ENCODE data around the gene OTOF. TPM values are rescaled to one million over a fixed set of nuclear protein-coding genes. Genes with fewer than 3 reads are reported as not detected.
A peak's percentile ranks its signal among the peaks of the same experiment; 100 is the strongest.

Gene OTOF
- total RNA-seq, 2 donors from 2014 or later: 0.26 TPM; not detected in 1

DNA sequence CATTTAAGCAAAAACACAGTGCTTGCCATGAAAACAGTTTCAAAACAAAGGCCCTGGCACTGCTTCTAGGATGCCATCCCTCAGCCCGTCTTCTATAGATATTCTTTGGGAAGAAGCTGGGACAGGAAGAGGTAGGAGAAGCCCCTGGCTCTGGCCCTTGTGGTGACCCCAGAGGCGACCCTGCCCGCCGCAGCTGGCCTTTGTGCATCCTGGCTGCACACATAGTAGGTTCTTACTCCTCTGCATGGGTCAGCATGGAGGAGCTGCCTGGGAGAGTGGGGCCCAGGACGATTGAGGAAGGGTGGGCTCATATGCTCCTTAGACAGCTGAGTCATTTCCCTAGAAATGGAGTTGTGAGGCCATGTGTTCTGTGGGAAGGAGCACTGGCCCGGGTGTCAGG lies 44.4 kb upstream of the OTOF start:
- Histone ChIP-seq H3K27me3 (no peaks in the 10 kb centered on the region), H3K4me1 (no peaks in the 10 kb centered on the region), H3K36me3 (replicated peaks in 1 of 2; ENCODE audit: insufficient read depth in 1 of 2, low read depth in 2 of 2) (no peaks in the 10 kb centered on the region), H3K9me3 (no peaks in the 10 kb centered on the region), H3K27ac (no peak overlapping the region), H3K4me3 (no peak overlapping the region)
- intact Hi-C loops (cut with DNase I): no loop called here
- ATAC-seq (no peak), DNase-seq (peak in 1 of 4 donors; percentile 1)
- TF ChIP-seq POLR2A (IDR thresholded peaks at IDR 0.05): no peak
- TF ChIP-seq, protein P1, sequence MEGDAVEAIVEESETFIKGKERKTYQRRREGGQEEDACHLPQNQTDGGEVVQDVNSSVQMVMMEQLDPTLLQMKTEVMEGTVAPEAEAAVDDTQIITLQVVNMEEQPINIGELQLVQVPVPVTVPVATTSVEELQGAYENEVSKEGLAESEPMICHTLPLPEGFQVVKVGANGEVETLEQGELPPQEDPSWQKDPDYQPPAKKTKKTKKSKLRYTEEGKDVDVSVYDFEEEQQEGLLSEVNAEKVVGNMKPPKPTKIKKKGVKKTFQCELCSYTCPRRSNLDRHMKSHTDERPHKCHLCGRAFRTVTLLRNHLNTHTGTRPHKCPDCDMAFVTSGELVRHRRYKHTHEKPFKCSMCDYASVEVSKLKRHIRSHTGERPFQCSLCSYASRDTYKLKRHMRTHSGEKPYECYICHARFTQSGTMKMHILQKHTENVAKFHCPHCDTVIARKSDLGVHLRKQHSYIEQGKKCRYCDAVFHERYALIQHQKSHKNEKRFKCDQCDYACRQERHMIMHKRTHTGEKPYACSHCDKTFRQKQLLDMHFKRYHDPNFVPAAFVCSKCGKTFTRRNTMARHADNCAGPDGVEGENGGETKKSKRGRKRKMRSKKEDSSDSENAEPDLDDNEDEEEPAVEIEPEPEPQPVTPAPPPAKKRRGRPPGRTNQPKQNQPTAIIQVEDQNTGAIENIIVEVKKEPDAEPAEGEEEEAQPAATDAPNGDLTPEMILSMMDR (IDR thresholded peaks at IDR 0.05): no peak
- 57 to 70% methylated on average over 5 to 6 of the region's 6 CpGs for WGBS, 2 donors

- no peak for ATAC-seq
- no peaks in the 10 kb centered on the region for H3K27me3 ChIP-seq
- intact Hi-C loops (cut with DNase I): no loop called here
These were observed 43.9 kb upstream of the OTOF start for GRCh38 chr2:26521913-26522180.

DNA sequence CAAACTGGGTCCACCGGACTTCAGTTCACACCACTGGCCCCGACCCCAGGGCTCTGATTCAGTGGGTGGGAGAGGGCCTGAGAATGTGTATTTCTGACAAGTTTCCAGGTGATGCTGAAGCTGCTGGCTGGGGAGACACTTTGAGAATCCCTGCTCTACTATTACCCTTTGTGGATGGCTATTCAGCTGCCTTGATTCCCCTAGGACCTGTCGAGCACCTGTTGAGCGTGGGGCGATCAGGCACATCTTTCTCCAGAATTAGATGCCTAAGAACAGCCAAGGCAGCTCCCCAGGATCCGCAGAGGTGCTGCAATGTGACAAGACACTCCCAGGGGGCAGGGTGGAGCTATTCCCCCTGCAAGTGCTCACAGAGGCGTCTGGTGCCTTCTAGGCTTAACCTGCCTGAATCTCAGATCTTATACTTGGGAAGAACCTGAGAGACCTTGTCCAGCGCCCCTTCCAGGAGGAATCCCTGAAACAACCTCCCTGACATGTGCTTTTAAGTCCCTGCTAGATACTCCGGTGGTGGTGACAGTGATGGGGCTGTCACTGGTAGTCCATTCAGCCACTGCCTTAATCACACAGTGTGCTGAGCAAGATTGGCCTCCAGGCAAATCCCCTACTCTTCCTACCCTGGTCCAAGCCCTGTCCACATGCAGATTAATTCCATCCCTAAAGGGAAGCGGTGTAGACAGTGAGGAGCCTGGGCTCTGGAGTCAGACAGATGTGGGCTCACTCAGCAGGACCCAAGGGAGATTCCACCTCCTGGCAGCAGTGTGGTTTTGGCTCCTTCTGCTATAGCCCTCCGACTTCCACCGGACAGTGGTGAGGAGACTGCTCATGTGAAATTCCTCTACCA lies 43.4 kb upstream of the OTOF start:
- no peak overlapping the region for H3K4me3 ChIP-seq
- DNase-seq (peak in 2 of 4 donors; percentile 11 to 34), ATAC-seq (no peak)
- no peaks in the 10 kb centered on the region for H3K36me3 ChIP-seq (replicated peaks in 1 of 2; ENCODE audit: insufficient read depth in 1 of 2, low read depth in 2 of 2)
- H3K9me3 ChIP-seq: no peaks in the 10 kb centered on the region
- WGBS, 2 donors: 40 to 45% methylated on average over 8 to 12 of the region's 12 CpGs
- no peak overlapping the region for H3K27ac ChIP-seq
- intact Hi-C loops (cut with DNase I): no loop called here
- TF ChIP-seq, protein P1 (IDR thresholded peaks at IDR 0.05): peak in 3 of 7 experiments; percentile 26 to 35 (median 33)
- no peak for TF ChIP-seq POLR2A (IDR thresholded peaks at IDR 0.05)
- H3K4me1 ChIP-seq: no peaks in the 10 kb centered on the region
- no peaks in the 10 kb centered on the region for H3K27me3 ChIP-seq

More at GRCh38 chr2:26521913-26522180, 43.9 kb upstream of the OTOF start:
- Histone ChIP-seq H3K4me1 (no peaks in the 10 kb centered on the region), H3K9me3 (no peaks in the 10 kb centered on the region), H3K4me3 (no peak overlapping the region), H3K36me3 (replicated peaks in 1 of 2; ENCODE audit: insufficient read depth in 1 of 2, low read depth in 2 of 2) (no peaks in the 10 kb centered on the region), H3K27ac (no peak overlapping the region)
- TF ChIP-seq, protein P1 (IDR thresholded peaks at IDR 0.05): no peak
- no peak for TF ChIP-seq POLR2A (IDR thresholded peaks at IDR 0.05)
- WGBS, 2 donors: 40 to 56% methylated on average over 2 to 5 of the region's 5 CpGs
- no peak for DNase-seq

DNA sequence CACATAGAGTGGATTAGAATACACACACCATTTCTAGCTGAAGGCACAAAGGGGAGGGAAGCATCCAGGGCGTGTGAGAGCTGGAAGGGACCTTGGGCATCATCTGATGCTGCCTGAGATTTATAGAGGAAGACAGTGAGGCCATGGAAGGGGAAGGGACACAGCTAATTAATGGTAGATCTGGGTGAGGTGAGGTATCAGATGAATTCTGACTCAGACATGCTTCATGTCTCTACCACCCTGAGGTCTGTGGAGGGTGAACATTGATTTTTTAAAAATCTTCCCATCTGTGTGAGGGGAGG lies 42.2 kb upstream of the OTOF start:
- DNase-seq: no peak
- Histone ChIP-seq H3K4me3 (no peak overlapping the region), H3K27me3 (no peaks in the 10 kb centered on the region), H3K9me3 (no peaks in the 10 kb centered on the region), H3K36me3 (replicated peaks in 1 of 2; ENCODE audit: insufficient read depth in 1 of 2, low read depth in 2 of 2) (no peaks in the 10 kb centered on the region), H3K27ac (no peak overlapping the region), H3K4me1 (no peaks in the 10 kb centered on the region)
- WGBS, 2 donors: 60 to 67% methylated on average over 1 of the region's 1 CpG
- TF ChIP-seq POLR2A (IDR thresholded peaks at IDR 0.05): no peak
- TF ChIP-seq, protein P1 (IDR thresholded peaks at IDR 0.05): no peak
- intact Hi-C loops (cut with DNase I): no loop called here
- no peak for ATAC-seq

All from body of pancreas (tissue), 4 donors.